GM12878 (cell line): ENCODE results near the gene B4GALT1. TPM values are rescaled to one million over a fixed set of nuclear protein-coding genes. Genes with fewer than 3 reads are reported as not detected.

Experiments used
- BCL11A ChIP-seq: IDR thresholded peaks from 2 replicates; pipeline ENCODE4 v1.6.1; 2011; ENCODE audit warnings: low read depth, low read length
- BRCA1 ChIP-seq: IDR thresholded peaks from 2 replicates; pipeline ENCODE4 v1.6.1; 2011; ENCODE audit warnings: low read depth, low read length, improper control_type of control experiment
- CBX3 ChIP-seq: fragments of 200-600 bp; sonication (generic); IDR thresholded peaks from 2 replicates; pipeline ENCODE4 v1.6.1; 2016; ENCODE audit warnings: low read depth, borderline replicate concordance
- GATAD2B ChIP-seq: fragments of 450-650 bp; conservative IDR thresholded peaks from 2 replicates; pipeline ENCODE4 v1.6.1; 2017; ENCODE audit warnings: low read depth, mild to moderate bottlenecking, moderate library complexity
- YBX1 ChIP-seq: fragments of 450-650 bp; IDR thresholded peaks from 2 replicates; pipeline ENCODE4 v1.6.1; 2016; ENCODE audit warnings: antibody characterized with exemption
- polyA plus RNA-seq, 11 experiments: library from polyadenylated mRNA; depleted of rRNA in 4 of 11; unstranded in 6 of 11; stranded (reverse) in 5 of 11; fragments of >200 nt; fragmentation: Nextera tagmentation in 4 of 11; fragmentation: Illumina TruSeq in 1 of 11; extraction: Ambion mirVana in 4 of 11; extraction: Trizol in 1 of 11; gene quantifications; 1 replicate in 1 of 11; 2 replicates in 10 of 11; pipeline versions ENCODE4 v1.2.1 to v1.2.3, GENCODE V29; 2011 to 2016; ENCODE audit warnings: inconsistent platforms in 2 of 11, missing spikeins in 2 of 11, low read depth in 1 of 11
- total RNA-seq, 4 experiments: library from RNA; depleted of rRNA in 3 of 4; stranded (reverse); fragments of >200 nt in 3 of 4; fragmentation: Illumina TruSeq in 1 of 4; extraction: Trizol in 1 of 4; gene quantifications; 2 replicates each; pipeline versions ENCODE4 v1.2.1 to v1.2.3, GENCODE V29; 2013 to 2021
- TF ChIP-seq, protein P1 (sequence below): IDR thresholded peaks from 2 replicates; pipeline ENCODE4 v1.6.1; 2012; ENCODE audit warnings: low read length, inconsistent platforms
- TF ChIP-seq, protein P2 (sequence below): IDR thresholded peaks from 2 replicates; pipeline ENCODE4 v1.6.1; 2012; ENCODE audit warnings: improper control_type of control experiment, low read depth, low read length; ENCODE audit not compliant: insufficient replicate concordance
- TF ChIP-seq, protein P3 (sequence below): fragments of 450-650 bp; IDR thresholded peaks from 2 replicates; pipeline ENCODE4 v1.6.1; 2017; ENCODE audit warnings: mild to moderate bottlenecking

The B4GALT1 gene
- total and polyA plus RNA-seq, 10 of the 15 experiments (the other 5 are each of a cell fraction or from before 2014, with no cell fraction given) = 12.7 to 79.0 (median 41.0) TPM

DNA sequence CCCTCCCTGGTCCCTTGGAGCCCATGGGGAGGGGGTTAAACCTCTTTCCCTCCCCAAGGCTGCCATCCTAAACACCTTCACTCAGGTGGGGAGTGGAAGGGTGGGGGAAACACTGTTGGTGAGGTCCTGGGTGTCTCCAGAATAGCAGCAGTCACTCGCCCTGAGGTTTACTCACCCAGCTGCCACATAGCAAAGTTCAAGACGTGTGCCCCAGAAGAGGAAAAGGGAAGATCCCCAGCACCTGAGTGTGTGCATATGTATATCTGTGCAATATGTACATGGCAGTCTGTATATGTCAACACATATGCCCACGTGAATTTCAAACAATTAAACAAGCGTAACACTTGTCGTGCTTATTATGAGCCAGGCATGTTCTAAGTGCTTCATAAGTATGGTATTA, 59.4 kb downstream of the B4GALT1 start (continued):
- TF ChIP-seq, protein P1, sequence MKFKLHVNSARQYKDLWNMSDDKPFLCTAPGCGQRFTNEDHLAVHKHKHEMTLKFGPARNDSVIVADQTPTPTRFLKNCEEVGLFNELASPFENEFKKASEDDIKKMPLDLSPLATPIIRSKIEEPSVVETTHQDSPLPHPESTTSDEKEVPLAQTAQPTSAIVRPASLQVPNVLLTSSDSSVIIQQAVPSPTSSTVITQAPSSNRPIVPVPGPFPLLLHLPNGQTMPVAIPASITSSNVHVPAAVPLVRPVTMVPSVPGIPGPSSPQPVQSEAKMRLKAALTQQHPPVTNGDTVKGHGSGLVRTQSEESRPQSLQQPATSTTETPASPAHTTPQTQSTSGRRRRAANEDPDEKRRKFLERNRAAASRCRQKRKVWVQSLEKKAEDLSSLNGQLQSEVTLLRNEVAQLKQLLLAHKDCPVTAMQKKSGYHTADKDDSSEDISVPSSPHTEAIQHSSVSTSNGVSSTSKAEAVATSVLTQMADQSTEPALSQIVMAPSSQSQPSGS = no peak
- TF ChIP-seq BRCA1 = no peak
- no peak for TF ChIP-seq YBX1
- TF ChIP-seq, protein P2, sequence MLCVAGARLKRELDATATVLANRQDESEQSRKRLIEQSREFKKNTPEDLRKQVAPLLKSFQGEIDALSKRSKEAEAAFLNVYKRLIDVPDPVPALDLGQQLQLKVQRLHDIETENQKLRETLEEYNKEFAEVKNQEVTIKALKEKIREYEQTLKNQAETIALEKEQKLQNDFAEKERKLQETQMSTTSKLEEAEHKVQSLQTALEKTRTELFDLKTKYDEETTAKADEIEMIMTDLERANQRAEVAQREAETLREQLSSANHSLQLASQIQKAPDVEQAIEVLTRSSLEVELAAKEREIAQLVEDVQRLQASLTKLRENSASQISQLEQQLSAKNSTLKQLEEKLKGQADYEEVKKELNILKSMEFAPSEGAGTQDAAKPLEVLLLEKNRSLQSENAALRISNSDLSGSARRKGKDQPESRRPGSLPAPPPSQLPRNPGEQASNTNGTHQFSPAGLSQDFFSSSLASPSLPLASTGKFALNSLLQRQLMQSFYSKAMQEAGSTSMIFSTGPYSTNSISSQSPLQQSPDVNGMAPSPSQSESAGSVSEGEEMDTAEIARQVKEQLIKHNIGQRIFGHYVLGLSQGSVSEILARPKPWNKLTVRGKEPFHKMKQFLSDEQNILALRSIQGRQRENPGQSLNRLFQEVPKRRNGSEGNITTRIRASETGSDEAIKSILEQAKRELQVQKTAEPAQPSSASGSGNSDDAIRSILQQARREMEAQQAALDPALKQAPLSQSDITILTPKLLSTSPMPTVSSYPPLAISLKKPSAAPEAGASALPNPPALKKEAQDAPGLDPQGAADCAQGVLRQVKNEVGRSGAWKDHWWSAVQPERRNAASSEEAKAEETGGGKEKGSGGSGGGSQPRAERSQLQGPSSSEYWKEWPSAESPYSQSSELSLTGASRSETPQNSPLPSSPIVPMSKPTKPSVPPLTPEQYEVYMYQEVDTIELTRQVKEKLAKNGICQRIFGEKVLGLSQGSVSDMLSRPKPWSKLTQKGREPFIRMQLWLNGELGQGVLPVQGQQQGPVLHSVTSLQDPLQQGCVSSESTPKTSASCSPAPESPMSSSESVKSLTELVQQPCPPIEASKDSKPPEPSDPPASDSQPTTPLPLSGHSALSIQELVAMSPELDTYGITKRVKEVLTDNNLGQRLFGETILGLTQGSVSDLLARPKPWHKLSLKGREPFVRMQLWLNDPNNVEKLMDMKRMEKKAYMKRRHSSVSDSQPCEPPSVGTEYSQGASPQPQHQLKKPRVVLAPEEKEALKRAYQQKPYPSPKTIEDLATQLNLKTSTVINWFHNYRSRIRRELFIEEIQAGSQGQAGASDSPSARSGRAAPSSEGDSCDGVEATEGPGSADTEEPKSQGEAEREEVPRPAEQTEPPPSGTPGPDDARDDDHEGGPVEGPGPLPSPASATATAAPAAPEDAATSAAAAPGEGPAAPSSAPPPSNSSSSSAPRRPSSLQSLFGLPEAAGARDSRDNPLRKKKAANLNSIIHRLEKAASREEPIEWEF = no peak
- TF ChIP-seq, protein P3, sequence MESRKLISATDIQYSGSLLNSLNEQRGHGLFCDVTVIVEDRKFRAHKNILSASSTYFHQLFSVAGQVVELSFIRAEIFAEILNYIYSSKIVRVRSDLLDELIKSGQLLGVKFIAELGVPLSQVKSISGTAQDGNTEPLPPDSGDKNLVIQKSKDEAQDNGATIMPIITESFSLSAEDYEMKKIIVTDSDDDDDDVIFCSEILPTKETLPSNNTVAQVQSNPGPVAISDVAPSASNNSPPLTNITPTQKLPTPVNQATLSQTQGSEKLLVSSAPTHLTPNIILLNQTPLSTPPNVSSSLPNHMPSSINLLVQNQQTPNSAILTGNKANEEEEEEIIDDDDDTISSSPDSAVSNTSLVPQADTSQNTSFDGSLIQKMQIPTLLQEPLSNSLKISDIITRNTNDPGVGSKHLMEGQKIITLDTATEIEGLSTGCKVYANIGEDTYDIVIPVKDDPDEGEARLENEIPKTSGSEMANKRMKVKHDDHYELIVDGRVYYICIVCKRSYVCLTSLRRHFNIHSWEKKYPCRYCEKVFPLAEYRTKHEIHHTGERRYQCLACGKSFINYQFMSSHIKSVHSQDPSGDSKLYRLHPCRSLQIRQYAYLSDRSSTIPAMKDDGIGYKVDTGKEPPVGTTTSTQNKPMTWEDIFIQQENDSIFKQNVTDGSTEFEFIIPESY = no peak
- no peak for TF ChIP-seq GATAD2B
- no peak for TF ChIP-seq CBX3
- no peak for TF ChIP-seq BCL11A
